K562 (cell line): ENCODE results near the gene DGAT2L6.

Source experiments
- EP300 ChIP-seq: IDR thresholded peaks from 2 replicates; pipeline ENCODE4 v1.6.1; 2012; ENCODE audit warnings: low read length, improper control_type of control experiment
- GABPA ChIP-seq: fragments of 200-800 bp; sonication (Bioruptor generic); conservative IDR thresholded peaks from 2 replicates; pipeline ENCODE4 v1.6.1; 2016; ENCODE audit warnings: low read depth, missing genetic modification characterization, missing compliant biosample characterization
- GATAD2B ChIP-seq: fragments of 450-650 bp; IDR thresholded peaks from 2 replicates; pipeline ENCODE4 v1.6.1; 2017; ENCODE audit warnings: mild to moderate bottlenecking, borderline replicate concordance
- MED1 ChIP-seq: sonication (generic); formaldehyde crosslinking; IDR thresholded peaks from 2 replicates; pipeline ENCODE4 v1.8.1; 2023; ENCODE audit warnings: missing genetic modification reagents, borderline replicate concordance
- POLR2A ChIP-seq: fragments of 450-650 bp; conservative IDR thresholded peaks from 2 replicates; pipeline ENCODE4 v1.6.1; 2016
- RBM39 ChIP-seq: fragments of 200-400 bp; formaldehyde crosslinking; optimal IDR thresholded peaks from 2 replicates; pipeline ENCODE3; 2018; ENCODE audit warnings: low read depth, low read length
- SMC3 ChIP-seq: conservative IDR thresholded peaks from 2 replicates; pipeline ENCODE4 v1.6.1; 2011; ENCODE audit warnings: low read depth, low read length, improper control_type of control experiment; ENCODE audit not compliant: insufficient read depth

DNA sequence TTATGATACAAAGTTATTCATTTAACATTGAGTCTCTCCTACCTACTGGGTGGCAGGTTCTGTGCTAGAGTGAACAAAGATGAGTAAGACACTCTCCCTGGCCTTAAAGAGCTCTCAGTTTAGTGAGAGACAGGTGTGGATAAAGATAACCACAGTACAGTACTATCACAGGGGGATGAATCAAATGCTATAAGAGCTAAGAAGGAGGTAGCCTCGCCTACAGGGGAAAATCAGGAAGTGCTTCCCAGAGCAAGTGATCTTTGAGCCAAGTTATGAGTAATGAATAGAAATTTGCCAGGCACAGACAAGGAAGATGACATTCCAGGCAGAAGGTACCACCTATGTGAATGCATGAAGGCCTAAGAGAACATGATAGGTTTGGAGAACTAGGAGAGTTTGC lies 47.5 kb upstream of the DGAT2L6 start:
- TF ChIP-seq RBM39 (no peak), MED1 (CRISPR knock-in tag) (no peak), SMC3 (no peak), EP300 (no peak), POLR2A (no peak), GATAD2B (no peak), GABPA (tag) (no peak)
